ENCODE data around the gene PTPN7.

The PTPN7 gene

GRCh38 chr1:202150187-202150586, 10.2 kb downstream of the PTPN7 start (continued):
- TF ChIP-seq INSM2 (tag by site-specific recombination; IDR thresholded peaks at IDR 0.05) (no peak), HOXD13 (CRISPR knock-in tag; IDR thresholded peaks at IDR 0.05; ENCODE audit: borderline replicate concordance) (no peak), ZNF830 (tag by site-specific recombination; IDR thresholded peaks at IDR 0.05; ENCODE audit: low read depth) (no peak), CTCF (tag by site-specific recombination; IDR thresholded peaks at IDR 0.05) (no peak), ZNF362 (tag by site-specific recombination; IDR thresholded peaks at IDR 0.05) (no peak), TCF7L2 (IDR thresholded peaks at IDR 0.05; ENCODE audit: borderline replicate concordance, low read depth, low read length) (no peak), BCL11A (tag by site-specific recombination; IDR thresholded peaks at IDR 0.05; ENCODE audit: low read depth) (no peak), ZNF600 (tag by site-specific recombination; IDR thresholded peaks at IDR 0.05) (no peak), ZNF548 (tag by site-specific recombination; IDR thresholded peaks at IDR 0.05) (no peak), ZNF239 (tag by site-specific recombination; IDR thresholded peaks at IDR 0.05) (no peak), TRIM28 (IDR thresholded peaks at IDR 0.05; ENCODE audit: borderline replicate concordance, low read length) (no peak), TSHZ1 (tag by site-specific recombination; IDR thresholded peaks at IDR 0.05; ENCODE audit: borderline replicate concordance) (no peak)

GRCh38 chr1:202149566-202149965, 10.8 kb downstream of the PTPN7 start:
- CTCF ChIA-PET: interaction anchor here (0.6 to 1.2 kb wide), 2 partner anchors 14 to 788 kb away, joined by 3 to 6 read pairs; no protein-coding TSS in a partner anchor
- POLR2A ChIA-PET: no interaction called here
- TF ChIP-seq KLF9 (tag by site-specific recombination; IDR thresholded peaks at IDR 0.05; ENCODE audit: low read depth) (no peak), TSHZ1 (tag by site-specific recombination; IDR thresholded peaks at IDR 0.05; ENCODE audit: borderline replicate concordance) (no peak), ZNF792 (tag by site-specific recombination; IDR thresholded peaks at IDR 0.05) (no peak), ZNF660 (tag by site-specific recombination; IDR thresholded peaks at IDR 0.05) (no peak), SCRT1 (tag by site-specific recombination; IDR thresholded peaks at IDR 0.05; ENCODE audit: borderline replicate concordance) (0 out of 2 replicates have a peak, but pooled peaks have one; percentile 26), ZNF146 (tag by site-specific recombination; IDR thresholded peaks at IDR 0.05) (no peak), ZNF677 (tag by site-specific recombination; IDR thresholded peaks at IDR 0.05) (no peak), ZNF26 (tag by site-specific recombination; IDR thresholded peaks at IDR 0.05) (no peak), ZNF645 (tag by site-specific recombination; IDR thresholded peaks at IDR 0.05) (no peak), ZNF394 (tag by site-specific recombination; IDR thresholded peaks at IDR 0.05; ENCODE audit: borderline replicate concordance) (no peak), ZNF324 (tag by site-specific recombination; IDR thresholded peaks at IDR 0.05) (no peak), ZNF837 (tag by site-specific recombination; IDR thresholded peaks at IDR 0.05) (no peak)

More at GRCh38 chr1:202149566-202149965, 10.8 kb downstream of the PTPN7 start:
- Histone ChIP-seq H3K36me3 (ENCODE audit: control insufficient read depth in 2 of 2, insufficient read depth in 1 of 2, low read length in 2 of 2) (no peaks in the 10 kb centered on the region), H3K9me3 (ENCODE audit: control insufficient read depth, insufficient read depth, low read depth, low read length) (no peaks in the 10 kb centered on the region), H3K4me3 (ENCODE audit: low read depth, low read length) (no peak overlapping the region), H3K27ac (ENCODE audit: extremely low read depth, low read depth, low read length) (no peak overlapping the region), H3K4me1 (ENCODE audit: control insufficient read depth, insufficient read depth, low read length) (no peaks in the 10 kb centered on the region; the same call in 1 of the 2 replicates)

Data from HEK293 (cell line).